GM12878 (cell line): Measurements from ENCODE around the gene CDKL5. TPM values are rescaled to one million over a fixed set of nuclear protein-coding genes. Genes with fewer than 3 reads are reported as not detected.
"Not testable (repeated sequence)": the region's sequence is repeated elsewhere in the genome, so short reads cannot be mapped to it uniquely, and the experiment has no call there.

Experiments used
- ATAC-seq: fragments of 200-7000 bp; cut with Tn5 transposase; 3 replicates; pipeline ENCODE4 v1.9.1; 2020; ENCODE audit warnings: mild to moderate bottlenecking, moderate library complexity
- BruUV-seq: library from RNA; stranded (reverse); fragments of 400-500 nt; replicated peaks from 2 replicates; lab custom pipeline; 2021; lab: Mats Ljungman, UMichigan
- CTCF ChIA-PET: fragments of 300-600 bp; sonication (Branson Sonifier 250); formaldehyde crosslinking; extraction: SDS; loops from one replicate; lab custom pipeline; 2021; ENCODE audit warnings: inconsistent platforms; lab: Yijun Ruan, JAX
- POLR2A ChIA-PET: fragments of 350-600 bp; formaldehyde crosslinking; extraction: SDS; loops from one replicate; lab custom pipeline; 2021; ENCODE audit warnings: inconsistent platforms; lab: Charles Lee
- RAD21 ChIA-PET: fragments of 300-600 bp; sonication (Branson Sonifier 250); formaldehyde crosslinking; loops from one replicate; lab custom pipeline; 2023; ENCODE audit warnings: antibody characterized with exemption; ENCODE audit not compliant: unreplicated experiment; lab: Charles Lee
- SMC1A ChIA-PET: fragments of 300-600 bp; sonication (Branson Sonifier 250); formaldehyde crosslinking; loops from one replicate; lab custom pipeline; 2023; ENCODE audit not compliant: unreplicated experiment, uncharacterized antibody; lab: Charles Lee
- DNase-seq: peaks from one replicate; pipeline ENCODE4 v3.0.0-alpha.2; 2011; ENCODE audit warnings: low read depth, low spot score
- FAIRE-seq: peaks from 3 replicates; lab custom pipeline; 2011; peaks lifted over from hg19 to GRCh38; lab: Jason Lieb, UNC
- H2AFZ ChIP-seq: 2 replicates; pipeline ENCODE4 v1.6.0; 2011; ENCODE audit warnings: low read depth, low read length, control low read depth; ENCODE audit not compliant: control insufficient read depth
- H3K27ac ChIP-seq: 2 replicates; pipeline ENCODE4 v1.5.1; 2011; ENCODE audit warnings: control low read depth; ENCODE audit not compliant: control insufficient read depth, insufficient read depth
- H3K27me3 ChIP-seq, 2 experiments: replicated peaks in 1 of 2; 2 replicates each; pipeline versions ENCODE4 v1.6.0 to v1.6.1; 2011; ENCODE audit warnings: low read length in 1 of 2; ENCODE audit not compliant: control insufficient read depth in 2 of 2, insufficient read depth in 2 of 2
- H3K36me3 ChIP-seq, 2 experiments: 2 replicates each; pipeline ENCODE4 v1.5.1; 2011; ENCODE audit warnings: low read length in 1 of 2; ENCODE audit not compliant: control insufficient read depth in 2 of 2, insufficient read depth in 2 of 2
- H3K4me1 ChIP-seq: 2 replicates; pipeline ENCODE4 v1.6.1; 2011; ENCODE audit warnings: mild to moderate bottlenecking, low read length, moderate library complexity, mixed read lengths; ENCODE audit not compliant: control insufficient read depth, insufficient read depth
- H3K4me2 ChIP-seq: 2 replicates; pipeline ENCODE4 v1.6.0; 2011; ENCODE audit warnings: control low read depth; ENCODE audit not compliant: control insufficient read depth, insufficient read depth
- H3K4me3 ChIP-seq: fragments of 200-600 bp; sonication (generic); 2 replicates; pipeline ENCODE4 v1.5.1; 2016
- H3K79me2 ChIP-seq: 2 replicates; pipeline ENCODE4 v1.6.0; 2011; ENCODE audit warnings: low read length; ENCODE audit not compliant: control insufficient read depth, insufficient read depth
- H3K9ac ChIP-seq: 2 replicates; pipeline ENCODE4 v1.8.0; 2011; ENCODE audit warnings: low read length, control low read depth, mixed read lengths; ENCODE audit not compliant: control insufficient read depth, insufficient read depth
- H3K9me3 ChIP-seq: replicated peaks from 3 replicates; pipeline ENCODE4 v1.5.1; 2011; ENCODE audit warnings: mild to moderate bottlenecking, low read length; ENCODE audit not compliant: control insufficient read depth, insufficient read depth
- H4K20me1 ChIP-seq: 2 replicates; pipeline ENCODE4 v1.6.0; 2011; ENCODE audit not compliant: control insufficient read depth, insufficient read depth
- ASH2L ChIP-seq: fragments of 300-600, 200-600 bp; sonication (generic); IDR thresholded peaks from 2 replicates; pipeline ENCODE4 v1.6.1; 2017; ENCODE audit warnings: low read depth, mild to moderate bottlenecking, borderline replicate concordance
- HDGF ChIP-seq: fragments of 450-650 bp; IDR thresholded peaks from 2 replicates; pipeline ENCODE4 v1.6.1; 2016; ENCODE audit warnings: antibody characterized with exemption
- IKZF1 ChIP-seq: fragments of 450-650 bp; conservative IDR thresholded peaks from 2 replicates; pipeline ENCODE4 v1.6.1; 2017; ENCODE audit warnings: antibody characterized with exemption, mild to moderate bottlenecking
- JUND ChIP-seq: IDR thresholded peaks from 2 replicates; pipeline ENCODE4 v1.6.1; 2012; ENCODE audit warnings: low read depth, mild to moderate bottlenecking, low read length, improper control_type of control experiment, moderate library complexity
- PKNOX1 ChIP-seq: fragments of 450-650 bp; IDR thresholded peaks from 2 replicates; pipeline ENCODE4 v1.6.1; 2016; ENCODE audit warnings: mild to moderate bottlenecking
- POU2F2 ChIP-seq: IDR thresholded peaks from 3 replicates; pipeline ENCODE4 v1.6.1; 2011; ENCODE audit warnings: low read depth, mild to moderate bottlenecking, low read length, borderline replicate concordance
- RB1 ChIP-seq: fragments of 450-650 bp; formaldehyde crosslinking; IDR thresholded peaks from 2 replicates; pipeline ENCODE4 v1.6.1; 2017; ENCODE audit warnings: mild to moderate bottlenecking, borderline replicate concordance
- RUNX3 ChIP-seq: IDR thresholded peaks from 2 replicates; pipeline ENCODE4 v1.6.1; 2012; ENCODE audit warnings: low read length, inconsistent platforms
- SREBF2 ChIP-seq: IDR thresholded peaks from 2 replicates; pipeline ENCODE4 v1.6.1; 2012; ENCODE audit warnings: mild to moderate bottlenecking, low read length
- SUZ12 ChIP-seq: fragments of 200-600 bp; sonication (generic); IDR thresholded peaks from one replicate; pipeline ENCODE4 v1.6.1; 2018; ENCODE audit warnings: antibody characterized with exemption, mild to moderate bottlenecking; ENCODE audit not compliant: unreplicated experiment
- ZBTB4 ChIP-seq: fragments of 450-650 bp; formaldehyde crosslinking; IDR thresholded peaks from 2 replicates; pipeline ENCODE4 v1.4.0; 2022; ENCODE audit warnings: mild to moderate bottlenecking, moderate library complexity
- WGBS: methylation state at CpG from one replicate; pipeline ENCODE4 v1.1.6; 2016; ENCODE audit warnings: low lambda C conversion rate; ENCODE audit not compliant: insufficient replicate concordance, insufficient coverage; ENCODE audit errors: missing lambda C conversion rate; 5-methylcytosine and 5-hydroxymethylcytosine counted together
- in situ Hi-C: fragments of 300-500 bp; cut with MboI; formaldehyde crosslinking; loops from 9 replicates; pipeline ENCODE4 v1.14.3; 2018; ENCODE audit warnings: mixed read lengths
- intact Hi-C: fragments of 100-400 bp; cut with micrococcal nuclease; formaldehyde crosslinking; loops from one replicate; pipeline ENCODE4 v1.14.2; 2022; ENCODE audit not compliant: unreplicated experiment
- polyA plus RNA-seq, 11 experiments: library from polyadenylated mRNA; depleted of rRNA in 4 of 11; unstranded in 6 of 11; stranded (reverse) in 5 of 11; fragments of >200 nt; fragmentation: Nextera tagmentation in 4 of 11; fragmentation: Illumina TruSeq in 1 of 11; extraction: Ambion mirVana in 4 of 11; extraction: Trizol in 1 of 11; gene quantifications; 1 replicate in 1 of 11; 2 replicates in 10 of 11; pipeline versions ENCODE4 v1.2.1 to v1.2.3, GENCODE V29; 2011 to 2016; ENCODE audit warnings: inconsistent platforms in 2 of 11, missing spikeins in 2 of 11, low read depth in 1 of 11
- total RNA-seq, 4 experiments: library from RNA; depleted of rRNA in 3 of 4; stranded (reverse); fragments of >200 nt in 3 of 4; fragmentation: Illumina TruSeq in 1 of 4; extraction: Trizol in 1 of 4; gene quantifications; 2 replicates each; pipeline versions ENCODE4 v1.2.1 to v1.2.3, GENCODE V29; 2013 to 2021

CDKL5 gene
- total and polyA plus RNA-seq, 10 of the 15 experiments (the other 5 are each of a cell fraction or from before 2014, with no cell fraction given): 1.4 to 14.5 (median 6.3) TPM

DNA sequence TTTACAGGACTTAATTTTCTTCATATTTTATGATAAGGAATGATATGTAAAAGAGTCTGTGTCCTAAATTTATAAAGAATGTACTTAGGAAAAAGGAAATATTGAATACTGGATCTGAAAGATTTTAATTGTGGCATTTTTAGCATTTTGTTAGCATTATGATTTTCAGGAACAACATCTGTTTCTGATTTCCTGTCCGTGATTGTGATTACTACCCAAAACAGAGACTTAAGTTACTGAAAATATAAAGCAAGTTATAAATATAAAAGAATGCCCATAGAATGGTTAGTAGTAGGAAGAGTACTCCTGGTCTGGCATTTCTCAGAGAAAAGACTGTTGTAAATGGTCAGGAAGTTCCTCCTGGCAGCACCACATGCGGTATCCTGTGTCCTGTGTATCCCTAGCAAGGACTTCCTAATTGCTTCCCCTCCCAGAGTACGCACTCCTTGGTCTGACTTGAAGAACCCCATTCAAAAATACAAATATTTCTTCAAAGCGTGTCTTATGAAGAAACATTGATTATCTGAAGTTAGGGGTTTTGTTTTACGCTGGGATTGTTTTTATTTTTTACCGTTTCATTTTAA, 157.6 kb downstream of the CDKL5 start:
- Histone ChIP-seq H2AFZ (no peak overlapping the region), H4K20me1 (no peaks in the 10 kb centered on the region), H3K27ac (no peak overlapping the region), H3K4me1 (no peaks in the 10 kb centered on the region), H3K4me3 (no peak overlapping the region), H3K36me3 (no peaks in the 10 kb centered on the region), H3K27me3 (no peaks in the 10 kb centered on the region), H3K9ac (no peak overlapping the region), H3K79me2 (no peaks in the 10 kb centered on the region), H3K4me2 (no peak overlapping the region), H3K9me3 (no peaks in the 10 kb centered on the region)
- intact Hi-C loops (no loop called here), in situ Hi-C loops (no loop called here)
- CTCF ChIA-PET: no interaction called here
- no peak for TF ChIP-seq ZBTB4 (CRISPR knock-in tag)
- TF ChIP-seq IKZF1: no peak
- TF ChIP-seq RB1: no peak
- no peak for TF ChIP-seq ASH2L
- no peak for TF ChIP-seq SREBF2
- no peak for TF ChIP-seq RUNX3
- TF ChIP-seq SUZ12: no peak
- no peak for TF ChIP-seq JUND
- TF ChIP-seq PKNOX1: no peak
- TF ChIP-seq POU2F2: no peak
- no peak for TF ChIP-seq HDGF
- no TSS peak for BruUV-seq
- no peak for FAIRE-seq
- DNase-seq: no peak
- RAD21 ChIA-PET: no interaction called here
- no peak for ATAC-seq
- 69% methylated on average over 6 of the region's 6 CpGs for WGBS
- POLR2A ChIA-PET: no interaction called here
- SMC1A ChIA-PET: no interaction called here

- SMC1A ChIA-PET, H3K9ac ChIP-seq, CTCF ChIA-PET, in situ Hi-C loops, H3K27ac ChIP-seq, BruUV-seq, H3K4me1 ChIP-seq, H3K79me2 ChIP-seq, H4K20me1 ChIP-seq, RAD21 ChIA-PET, H3K4me2 ChIP-seq, H3K4me3 ChIP-seq, H3K9me3 ChIP-seq, intact Hi-C loops, FAIRE-seq, POLR2A ChIA-PET, H2AFZ ChIP-seq, H3K36me3 ChIP-seq, DNase-seq, H3K27me3 ChIP-seq, ATAC-seq: not testable (repeated sequence)
- WGBS: 48% methylated on average over 1 of the region's 1 CpG
Measured at GRCh38 chrX:18589292-18589691, 163.9 kb downstream of the CDKL5 start.
